HG02938 (cell line): ENCODE results near the gene CAV1.

ENCODE experiments used
- ATAC-seq: cut with Tn5 transposase; IDR thresholded peaks from one replicate; pipeline ENCODE4 v1.9.1; 2021; ENCODE audit warnings: mild to moderate bottlenecking, moderate library complexity; ENCODE audit not compliant: unreplicated experiment

The CAV1 gene

GRCh38 chr7:116607299-116607698 is 82.5 kb downstream of the CAV1 start:
- ATAC-seq, result no peak

GRCh38 chr7:116610210-116610609 is 85.4 kb downstream of the CAV1 start:
- no peak for ATAC-seq

GRCh38 chr7:116610721-116611120 is 85.9 kb downstream of the CAV1 start:
- ATAC-seq, result no peak
